Sigmoid colon (tissue), 7 donors: ENCODE data around the gene APOA5. TPM values are rescaled to one million over a fixed set of nuclear protein-coding genes. Genes with fewer than 3 reads are reported as not detected.

ENCODE experiments used
- DNase-seq: peaks from one replicate; pipeline ENCODE4 v3.0.0-alpha.2; 2019
- H3K27ac ChIP-seq, 4 donors: fragments of 200-600 bp; sonication (generic); one replicate each; pipeline ENCODE4 v1.5.1; 2016 to 2019; ENCODE audit warnings: mild to moderate bottlenecking in 1 of 4
- H3K27me3 ChIP-seq, 3 donors: fragments of 200-600 bp; sonication (generic); one replicate each; pipeline ENCODE4 v1.5.1; 2019; ENCODE audit warnings: mild to moderate bottlenecking in 1 of 3
- H3K36me3 ChIP-seq, 4 donors: fragments of 200-600 bp; sonication (generic); one replicate each; pipeline ENCODE4 v1.5.1; 2016 to 2019
- H3K4me1 ChIP-seq, 4 donors: fragments of 200-600 bp; sonication (generic); one replicate each; pipeline ENCODE4 v1.5.1; 2017 to 2019
- H3K4me3 ChIP-seq, 4 donors: fragments of 200-600 bp; sonication (generic); one replicate each; pipeline ENCODE4 v1.5.1; 2017 to 2019; ENCODE audit warnings: mild to moderate bottlenecking in 2 of 4, moderate library complexity in 1 of 4
- H3K9me3 ChIP-seq, 4 donors: fragments of 200-600 bp in 3 of 4; sonication (generic) in 3 of 4; one replicate each; pipeline versions ENCODE4 v1.5.1 to v1.6.1; 2013 to 2019
- EP300 ChIP-seq, 4 donors: sonication (generic); formaldehyde crosslinking; IDR thresholded peaks; one replicate each; pipeline ENCODE4 v1.6.1; 2017; ENCODE audit warnings: antibody characterized with exemption in 4 of 4
- POLR2A ChIP-seq, 2 donors: fragments of 450-650 bp; IDR thresholded peaks; one replicate each; pipeline ENCODE4 v1.6.1; 2016; ENCODE audit warnings: antibody characterized with exemption in 2 of 2, mild to moderate bottlenecking in 2 of 2, moderate library complexity in 2 of 2
- POLR2AphosphoS5 ChIP-seq, 4 donors: sonication (generic); formaldehyde crosslinking; IDR thresholded peaks; one replicate each; pipeline ENCODE4 v1.6.1; 2017; ENCODE audit warnings: antibody characterized with exemption in 4 of 4
- WGBS, 2 donors: extraction: QIAGEN DNeasy Blood & Tissue Kit; methylation state at CpG; one replicate each; pipeline ENCODE4 v1.1.7; 2013; 5-methylcytosine and 5-hydroxymethylcytosine counted together
- intact Hi-C: fragments of 100-400 bp; cut with DNase I; formaldehyde crosslinking; loops from one replicate; pipeline ENCODE4 v1.15.1; 2023
- polyA plus RNA-seq, 3 donors: library from polyadenylated mRNA; stranded (reverse); fragments of 200-250 nt; gene quantifications; one replicate each; pipeline ENCODE4 v1.2.3, GENCODE V29; 2013
- total RNA-seq, 4 donors: library from RNA; depleted of rRNA; stranded (reverse); fragments of >200 nt; gene quantifications; one replicate each; pipeline ENCODE4 v1.1.0, GENCODE V29; 2016
- TF ChIP-seq, protein P1 (sequence below), 4 experiments: fragments of 450-650 bp in 3 of 4; fragments of 200-600 bp in 1 of 4; IDR thresholded peaks; one replicate each; pipeline ENCODE4 v1.5.1; 2016 to 2019; ENCODE audit warnings: antibody characterized with exemption in 4 of 4, mild to moderate bottlenecking in 3 of 4, moderate library complexity in 2 of 4
- donor health status: healthy with polysubstance abuse.
- donor health status: Bipolar disorder and iron deficiency.
- donor health status: healthy.

Gene APOA5
- total and polyA plus RNA-seq, 7 donors: not detected

- intact Hi-C loops: no loop called here
- no peak for DNase-seq
Measured at GRCh38 chr11:116740741-116741140, 50.9 kb downstream of the APOA5 start.

More at GRCh38 chr11:116740741-116741140, 50.9 kb downstream of the APOA5 start:
- peaks cover 0 to 5% (median 0%) of the 10 kb centered on the region in 4 donors for H3K36me3 ChIP-seq
- no peaks in the 10 kb centered on the region for H3K9me3 ChIP-seq
- no peak overlapping the region for H3K4me3 ChIP-seq
- no peaks in the 10 kb centered on the region for H3K27me3 ChIP-seq
- H3K4me1 ChIP-seq: no peaks in the 10 kb centered on the region
- WGBS, 2 donors: 67 to 88% methylated on average over 4 of the region's 4 CpGs
- no peak overlapping the region for H3K27ac ChIP-seq
- no peak for TF ChIP-seq POLR2A (IDR thresholded peaks at IDR 0.05)
- TF ChIP-seq, protein P1, sequence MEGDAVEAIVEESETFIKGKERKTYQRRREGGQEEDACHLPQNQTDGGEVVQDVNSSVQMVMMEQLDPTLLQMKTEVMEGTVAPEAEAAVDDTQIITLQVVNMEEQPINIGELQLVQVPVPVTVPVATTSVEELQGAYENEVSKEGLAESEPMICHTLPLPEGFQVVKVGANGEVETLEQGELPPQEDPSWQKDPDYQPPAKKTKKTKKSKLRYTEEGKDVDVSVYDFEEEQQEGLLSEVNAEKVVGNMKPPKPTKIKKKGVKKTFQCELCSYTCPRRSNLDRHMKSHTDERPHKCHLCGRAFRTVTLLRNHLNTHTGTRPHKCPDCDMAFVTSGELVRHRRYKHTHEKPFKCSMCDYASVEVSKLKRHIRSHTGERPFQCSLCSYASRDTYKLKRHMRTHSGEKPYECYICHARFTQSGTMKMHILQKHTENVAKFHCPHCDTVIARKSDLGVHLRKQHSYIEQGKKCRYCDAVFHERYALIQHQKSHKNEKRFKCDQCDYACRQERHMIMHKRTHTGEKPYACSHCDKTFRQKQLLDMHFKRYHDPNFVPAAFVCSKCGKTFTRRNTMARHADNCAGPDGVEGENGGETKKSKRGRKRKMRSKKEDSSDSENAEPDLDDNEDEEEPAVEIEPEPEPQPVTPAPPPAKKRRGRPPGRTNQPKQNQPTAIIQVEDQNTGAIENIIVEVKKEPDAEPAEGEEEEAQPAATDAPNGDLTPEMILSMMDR (IDR thresholded peaks at IDR 0.05): no peak
- no peak for TF ChIP-seq POLR2AphosphoS5 (IDR thresholded peaks at IDR 0.05)
- TF ChIP-seq EP300 (IDR thresholded peaks at IDR 0.05): no peak

Other genes starting within 250 kb of the APOA5 start
- gene BUD13, start 18.9 kb downstream of the APOA5 start, total RNA-seq: 10 to 100 TPM; 12.2 to 19.9 (median 18.5) TPM
- gene BUD13, start 18.9 kb downstream of the APOA5 start, polyA plus RNA-seq: 10 to 100 TPM; 13.8 to 16.8 (median 14.1) TPM
- gene ZPR1, start 3.9 kb downstream of the APOA5 start, total RNA-seq: 10 to 100 TPM; 14.7 to 28.6 (median 21.0) TPM
- 10 to 100 TPM; 16.8 to 22.5 (median 17.3) TPM for gene ZPR1, start 3.9 kb downstream of the APOA5 start, polyA plus RNA-seq
- not detected for gene APOA4, start 31.4 kb upstream of the APOA5 start, total RNA-seq
- gene APOA4, start 31.4 kb upstream of the APOA5 start, polyA plus RNA-seq: 1 to 10 TPM in 2 of 3 donors, under 1 TPM in 1; 0.04 to 5.3 (median 3.0) TPM
- not detected for gene APOC3, start 38.0 kb upstream of the APOA5 start, total RNA-seq
- 1 to 10 TPM in 1 of 3 donors, under 1 TPM in 1, not detected in 1; 0.19 to 4.4 TPM for gene APOC3, start 38.0 kb upstream of the APOA5 start, polyA plus RNA-seq
- gene APOA1, start 45.7 kb upstream of the APOA5 start, total RNA-seq: under 1 TPM in 2 of 4 donors, not detected in 2; 0.54 to 0.55 TPM
- 1 to 10 TPM in 2 of 3 donors, under 1 TPM in 1; 0.32 to 3.0 (median 2.8) TPM for gene APOA1, start 45.7 kb upstream of the APOA5 start, polyA plus RNA-seq